ENCODE results near the gene FAM98B. TPM values are rescaled to one million over a fixed set of nuclear protein-coding genes. Genes with fewer than 3 reads are reported as not detected.

FAM98B gene
- polyA plus RNA-seq, 1 of the 3 experiments (the other 2 are of a cell fraction) = 5.7 TPM

GRCh38 chr15:38476120-38476519, 22.2 kb downstream of the FAM98B start:
- WGBS (ENCODE audit: low lambda C conversion rate) = 95% methylated on average over 1 of the region's 1 CpG
- CTCF ChIA-PET = interaction anchor here (2.5 to 6.9 kb wide), 4 partner anchors 87 to 223 kb away, joined by 17 to 56 read pairs (median 37); partner anchors contain the start of gene RASGRP1
- no peak overlapping the region for H3K4me3 ChIP-seq (ENCODE audit: low read depth in 2 of 2, low read length in 1 of 2)

More at GRCh38 chr15:38476120-38476519, 22.2 kb downstream of the FAM98B start:
- no peak for DNase-seq
- no peaks in the 10 kb centered on the region for H4K20me1 ChIP-seq (ENCODE audit: insufficient read depth)
- H3K36me3 ChIP-seq (replicated peaks in 1 of 2; ENCODE audit: control insufficient read depth in 1 of 2, insufficient read depth in 2 of 2, low read length in 1 of 2) = peaks cover 26 to 64% of the 10 kb centered on the region in 2 experiments
- peaks cover 14% of the 10 kb centered on the region for H3F3A ChIP-seq (replicated peaks; ENCODE audit: insufficient read depth)
- no peaks in the 10 kb centered on the region for H3K9me3 ChIP-seq
- H3K9me2 ChIP-seq = no peaks in the 10 kb centered on the region
- peaks cover 0 to 9% of the 10 kb centered on the region in 2 experiments; a peak in 3 of 4 replicates for H3K4me1 ChIP-seq (ENCODE audit: control insufficient read depth in 1 of 2, insufficient read depth in 2 of 2, low read depth in 1 of 2, low read length in 1 of 2)
- no peaks in the 10 kb centered on the region for H3K27me3 ChIP-seq (ENCODE audit: insufficient read depth)
- TF ChIP-seq RAD21 (IDR thresholded peaks at IDR 0.05; ENCODE audit: low read length) (no peak), CHD2 (IDR thresholded peaks at IDR 0.05; ENCODE audit: low read length, partially characterized antibody) (no peak), NRF1 (IDR thresholded peaks at IDR 0.05; ENCODE audit: low read depth, low read length) (no peak), FOSL2 (IDR thresholded peaks at IDR 0.05; ENCODE audit: borderline replicate concordance, low read depth) (no peak), FOXM1 (IDR thresholded peaks at IDR 0.05; ENCODE audit: low read depth) (no peak), ELF1 (IDR thresholded peaks at IDR 0.05) (no peak), TEAD4 (IDR thresholded peaks at IDR 0.05; ENCODE audit: borderline replicate concordance, insufficient read depth) (no peak), FOXJ3 (CRISPR knock-in tag; IDR thresholded peaks at IDR 0.05) (no peak), SIN3A (IDR thresholded peaks at IDR 0.05; ENCODE audit: borderline replicate concordance, low read depth, low read length) (no peak), USF2 (IDR thresholded peaks at IDR 0.05; ENCODE audit: borderline replicate concordance, low read depth, low read length) (no peak), USF1 (IDR thresholded peaks at IDR 0.05; ENCODE audit: borderline replicate concordance, low read depth) (no peak), MXI1 (IDR thresholded peaks at IDR 0.05; ENCODE audit: low read depth, low read length) (no peak), GATA2 (CRISPR knock-in tag; IDR thresholded peaks at IDR 0.05) (no peak), YY1 (IDR thresholded peaks at IDR 0.05; ENCODE audit: low read depth) (no peak), GABPA (IDR thresholded peaks at IDR 0.05; ENCODE audit: low read depth) (no peak), REST (IDR thresholded peaks at IDR 0.05; ENCODE audit: low read depth, low read length) (no peak)
- TF ChIP-seq, protein P1, sequence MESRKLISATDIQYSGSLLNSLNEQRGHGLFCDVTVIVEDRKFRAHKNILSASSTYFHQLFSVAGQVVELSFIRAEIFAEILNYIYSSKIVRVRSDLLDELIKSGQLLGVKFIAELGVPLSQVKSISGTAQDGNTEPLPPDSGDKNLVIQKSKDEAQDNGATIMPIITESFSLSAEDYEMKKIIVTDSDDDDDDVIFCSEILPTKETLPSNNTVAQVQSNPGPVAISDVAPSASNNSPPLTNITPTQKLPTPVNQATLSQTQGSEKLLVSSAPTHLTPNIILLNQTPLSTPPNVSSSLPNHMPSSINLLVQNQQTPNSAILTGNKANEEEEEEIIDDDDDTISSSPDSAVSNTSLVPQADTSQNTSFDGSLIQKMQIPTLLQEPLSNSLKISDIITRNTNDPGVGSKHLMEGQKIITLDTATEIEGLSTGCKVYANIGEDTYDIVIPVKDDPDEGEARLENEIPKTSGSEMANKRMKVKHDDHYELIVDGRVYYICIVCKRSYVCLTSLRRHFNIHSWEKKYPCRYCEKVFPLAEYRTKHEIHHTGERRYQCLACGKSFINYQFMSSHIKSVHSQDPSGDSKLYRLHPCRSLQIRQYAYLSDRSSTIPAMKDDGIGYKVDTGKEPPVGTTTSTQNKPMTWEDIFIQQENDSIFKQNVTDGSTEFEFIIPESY (IDR thresholded peaks at IDR 0.05; ENCODE audit: borderline replicate concordance, low read depth) = no peak
- TF ChIP-seq, protein P2, sequence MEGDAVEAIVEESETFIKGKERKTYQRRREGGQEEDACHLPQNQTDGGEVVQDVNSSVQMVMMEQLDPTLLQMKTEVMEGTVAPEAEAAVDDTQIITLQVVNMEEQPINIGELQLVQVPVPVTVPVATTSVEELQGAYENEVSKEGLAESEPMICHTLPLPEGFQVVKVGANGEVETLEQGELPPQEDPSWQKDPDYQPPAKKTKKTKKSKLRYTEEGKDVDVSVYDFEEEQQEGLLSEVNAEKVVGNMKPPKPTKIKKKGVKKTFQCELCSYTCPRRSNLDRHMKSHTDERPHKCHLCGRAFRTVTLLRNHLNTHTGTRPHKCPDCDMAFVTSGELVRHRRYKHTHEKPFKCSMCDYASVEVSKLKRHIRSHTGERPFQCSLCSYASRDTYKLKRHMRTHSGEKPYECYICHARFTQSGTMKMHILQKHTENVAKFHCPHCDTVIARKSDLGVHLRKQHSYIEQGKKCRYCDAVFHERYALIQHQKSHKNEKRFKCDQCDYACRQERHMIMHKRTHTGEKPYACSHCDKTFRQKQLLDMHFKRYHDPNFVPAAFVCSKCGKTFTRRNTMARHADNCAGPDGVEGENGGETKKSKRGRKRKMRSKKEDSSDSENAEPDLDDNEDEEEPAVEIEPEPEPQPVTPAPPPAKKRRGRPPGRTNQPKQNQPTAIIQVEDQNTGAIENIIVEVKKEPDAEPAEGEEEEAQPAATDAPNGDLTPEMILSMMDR (IDR thresholded peaks at IDR 0.05) = no peak
- TF ChIP-seq, protein P3, sequence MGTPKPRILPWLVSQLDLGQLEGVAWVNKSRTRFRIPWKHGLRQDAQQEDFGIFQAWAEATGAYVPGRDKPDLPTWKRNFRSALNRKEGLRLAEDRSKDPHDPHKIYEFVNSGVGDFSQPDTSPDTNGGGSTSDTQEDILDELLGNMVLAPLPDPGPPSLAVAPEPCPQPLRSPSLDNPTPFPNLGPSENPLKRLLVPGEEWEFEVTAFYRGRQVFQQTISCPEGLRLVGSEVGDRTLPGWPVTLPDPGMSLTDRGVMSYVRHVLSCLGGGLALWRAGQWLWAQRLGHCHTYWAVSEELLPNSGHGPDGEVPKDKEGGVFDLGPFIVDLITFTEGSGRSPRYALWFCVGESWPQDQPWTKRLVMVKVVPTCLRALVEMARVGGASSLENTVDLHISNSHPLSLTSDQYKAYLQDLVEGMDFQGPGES (IDR thresholded peaks at IDR 0.05; ENCODE audit: low read depth, low read length) = no peak
- no peak overlapping the region for H3K9ac ChIP-seq
- 0 out of 2 replicates have a peak, but pooled peaks cover 7% of the 10 kb centered on the region for H3K79me2 ChIP-seq (ENCODE audit: insufficient read depth)
- POLR2A ChIA-PET = no interaction called here
- no peak overlapping the region for H3K27ac ChIP-seq (ENCODE audit: low read depth in 2 of 2, low read length in 1 of 2)
- H2AFZ ChIP-seq (ENCODE audit: low read depth) = no peak overlapping the region
- no peak overlapping the region for H3K4me2 ChIP-seq

All from SK-N-SH (cell line).